GM18498 (cell line): Measurements from ENCODE around the gene B3GALT4.
"Not testable (repeated sequence)": the region's sequence is repeated elsewhere in the genome, so short reads cannot be mapped to it uniquely, and the experiment has no call there.

Source experiments
- ATAC-seq: cut with Tn5 transposase; IDR thresholded peaks from one replicate; pipeline ENCODE4 v1.9.1; 2021; ENCODE audit warnings: mild to moderate bottlenecking, moderate library complexity; ENCODE audit not compliant: unreplicated experiment

Gene B3GALT4

DNA sequence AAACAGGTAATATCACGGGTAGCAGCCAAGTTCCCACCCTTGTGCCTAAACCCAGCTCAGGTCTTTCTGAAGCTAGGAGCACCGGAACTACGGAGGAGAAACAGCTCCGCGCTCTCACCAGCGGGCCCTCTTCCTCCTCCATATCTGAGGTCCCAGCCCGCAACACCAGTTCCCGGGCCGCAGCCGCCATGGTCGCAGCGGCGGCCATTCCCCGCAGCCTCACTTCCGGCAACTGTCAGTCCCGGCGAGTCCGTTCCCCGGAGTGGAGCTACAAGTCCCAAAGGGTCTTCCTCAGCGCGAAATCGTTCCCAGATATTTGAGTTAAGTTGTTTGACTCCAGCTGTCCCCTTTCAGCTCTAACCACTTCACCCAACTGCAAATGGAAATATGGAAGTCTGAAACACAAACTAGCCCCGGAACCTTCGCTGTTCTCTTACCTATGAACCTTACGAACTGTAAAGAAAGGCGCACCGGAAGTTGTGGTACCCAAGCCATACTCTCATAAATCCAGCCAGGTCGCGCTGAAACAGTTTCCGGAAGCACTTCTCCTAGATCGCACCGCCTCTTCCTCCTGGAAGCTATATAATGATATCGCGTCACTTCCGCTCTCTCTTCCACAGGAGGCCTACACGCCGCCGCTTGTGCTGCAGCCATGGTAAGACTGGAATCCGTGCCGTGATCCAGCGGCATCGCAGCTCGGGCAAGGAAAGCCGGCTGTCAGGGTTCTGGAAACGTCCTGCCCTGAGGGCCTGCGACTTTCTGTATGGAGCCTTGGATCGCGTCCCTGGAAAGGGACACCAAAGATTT, 5.3 kb upstream of the B3GALT4 start, which contains the start of the genes RPS18 and VPS52:
TSS of gene RPS18 (plus strand) at position 608 of the 807 bp plus-strand sequence. CDS start at position 653, 45 bp downstream.
TSS of gene VPS52 (minus strand) at position 409 of the 807 bp plus-strand sequence. CDS start at position 208, 201 bp downstream.
- ATAC-seq: peak; percentile 83

DNA sequence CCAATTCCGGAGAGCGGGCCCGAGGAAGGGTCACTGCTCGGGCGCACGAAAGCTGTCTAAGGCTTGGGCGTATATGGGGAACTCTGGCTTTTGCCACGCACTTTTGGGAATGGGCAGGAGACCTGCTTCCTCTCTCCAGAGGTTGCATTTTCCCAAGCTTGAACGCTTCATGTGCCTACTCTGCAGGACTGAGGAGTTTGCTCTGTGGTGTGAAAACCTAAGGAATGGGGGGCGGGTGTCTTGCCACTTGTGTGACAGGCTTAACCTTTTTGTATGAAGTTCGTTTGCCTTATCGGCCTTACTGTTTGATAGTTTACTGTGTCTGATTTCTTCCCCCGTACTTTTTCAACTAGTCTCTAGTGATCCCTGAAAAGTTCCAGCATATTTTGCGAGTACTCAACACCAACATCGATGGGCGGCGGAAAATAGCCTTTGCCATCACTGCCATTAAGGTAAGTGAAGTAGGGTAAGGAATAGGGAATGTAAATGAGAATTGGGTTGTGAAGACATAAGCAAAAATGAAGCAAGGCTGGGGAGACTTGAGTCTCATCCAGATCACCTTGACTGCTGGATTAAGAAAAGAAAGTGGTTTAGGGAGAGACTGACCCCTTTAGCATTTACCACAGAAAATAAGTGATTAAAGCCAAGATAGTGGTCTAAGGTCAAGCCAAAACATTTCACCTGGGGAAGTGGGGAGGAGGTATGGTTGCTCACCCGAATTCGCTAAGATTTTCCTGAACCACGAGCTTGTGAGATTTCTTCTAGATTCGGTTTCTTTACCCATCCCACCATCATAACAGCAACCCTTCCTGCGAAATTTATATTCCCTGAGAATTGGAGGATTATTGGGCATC, 4.4 kb upstream of the B3GALT4 start:
- no peak for ATAC-seq

GRCh38 chr6:33273129-33273923, 3.6 kb upstream of the B3GALT4 start:
- no peak for ATAC-seq

DNA sequence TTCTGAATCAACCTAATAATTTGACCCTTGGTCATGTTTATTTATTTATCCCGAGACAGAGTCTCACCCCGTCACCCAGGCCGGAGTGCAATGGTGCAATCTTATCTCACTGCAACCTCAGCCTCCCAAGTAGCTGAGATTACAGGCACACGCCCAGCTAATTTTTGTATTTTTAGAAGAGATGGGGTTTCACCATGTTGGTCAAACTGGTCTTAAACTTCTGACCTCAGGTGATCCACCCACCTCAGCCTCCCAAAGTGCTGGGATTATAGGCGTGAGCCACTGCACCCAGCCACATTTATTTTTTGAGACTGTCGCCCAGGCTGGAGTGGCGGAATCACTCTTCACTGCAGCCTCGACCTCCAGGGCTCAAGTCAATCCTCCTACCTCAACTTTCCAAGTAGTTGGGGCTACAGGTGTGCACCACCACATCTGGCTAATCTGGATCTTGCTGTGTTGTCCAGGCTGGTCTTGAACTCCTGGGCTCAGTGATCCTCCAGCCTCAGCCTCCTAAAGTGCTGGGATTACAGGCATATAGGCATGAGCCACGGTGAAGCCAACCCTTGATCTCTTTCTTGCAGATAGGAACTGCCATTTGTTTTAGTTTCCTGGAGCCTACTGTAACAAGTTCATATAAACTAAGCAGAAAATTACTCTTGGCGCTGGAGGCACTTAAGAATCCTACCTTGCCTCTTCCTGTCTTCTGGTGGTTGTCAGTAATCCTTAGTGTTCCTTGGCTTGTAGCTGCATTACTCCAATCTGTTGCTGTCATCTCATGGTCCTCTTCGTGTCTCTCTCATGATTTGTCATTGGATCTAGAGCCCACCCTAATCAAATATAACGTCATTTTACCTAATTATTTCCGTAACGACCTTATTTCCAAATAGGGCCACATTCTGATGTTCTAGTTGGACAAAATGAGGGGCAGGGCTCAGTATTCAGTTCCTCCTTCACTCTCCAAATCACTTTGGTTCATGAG, 2.7 kb upstream of the B3GALT4 start:
- ATAC-seq: no peak

- not testable (repeated sequence) for ATAC-seq
Measured at GRCh38 chr6:33275795-33276580, 935 bp upstream of the B3GALT4 start.

DNA sequence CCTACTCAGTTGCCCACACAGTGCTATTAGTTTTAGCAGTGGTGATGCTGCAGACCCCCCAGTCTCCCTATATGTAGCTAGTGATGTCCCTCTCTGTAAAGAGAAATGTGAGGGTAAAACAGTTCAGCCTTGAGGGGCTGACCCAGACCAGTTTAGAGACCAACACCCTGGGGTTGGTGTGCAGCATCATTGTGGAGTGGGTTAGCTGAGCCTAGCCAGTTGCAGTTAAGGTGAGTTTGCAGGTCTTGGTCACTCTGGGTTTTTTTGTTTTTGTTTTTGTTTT, 401 bp upstream of the B3GALT4 start:
- no peak for ATAC-seq

DNA sequence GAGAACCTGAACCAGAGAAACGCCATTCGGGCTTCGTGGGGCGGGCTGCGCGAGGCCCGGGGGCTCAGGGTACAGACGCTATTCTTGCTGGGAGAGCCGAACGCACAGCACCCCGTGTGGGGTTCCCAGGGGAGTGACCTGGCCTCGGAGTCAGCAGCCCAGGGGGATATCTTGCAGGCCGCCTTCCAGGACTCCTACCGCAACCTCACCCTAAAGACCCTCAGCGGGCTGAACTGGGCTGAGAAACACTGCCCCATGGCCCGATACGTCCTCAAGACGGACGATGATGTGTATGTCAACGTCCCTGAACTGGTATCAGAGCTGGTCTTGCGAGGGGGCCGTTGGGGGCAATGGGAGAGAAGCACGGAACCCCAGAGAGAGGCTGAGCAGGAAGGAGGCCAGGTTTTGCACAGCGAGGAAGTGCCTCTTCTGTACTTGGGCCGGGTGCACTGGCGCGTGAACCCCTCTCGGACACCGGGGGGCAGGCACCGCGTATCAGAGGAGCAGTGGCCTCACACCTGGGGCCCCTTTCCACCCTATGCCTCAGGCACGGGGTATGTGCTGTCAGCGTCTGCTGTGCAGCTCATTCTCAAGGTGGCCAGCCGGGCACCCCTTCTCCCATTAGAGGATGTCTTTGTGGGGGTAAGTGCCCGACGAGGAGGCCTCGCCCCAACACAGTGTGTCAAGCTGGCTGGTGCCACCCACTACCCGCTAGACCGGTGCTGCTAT, 904 bp downstream of the B3GALT4 start:
- peak; percentile 14 for ATAC-seq

DNA sequence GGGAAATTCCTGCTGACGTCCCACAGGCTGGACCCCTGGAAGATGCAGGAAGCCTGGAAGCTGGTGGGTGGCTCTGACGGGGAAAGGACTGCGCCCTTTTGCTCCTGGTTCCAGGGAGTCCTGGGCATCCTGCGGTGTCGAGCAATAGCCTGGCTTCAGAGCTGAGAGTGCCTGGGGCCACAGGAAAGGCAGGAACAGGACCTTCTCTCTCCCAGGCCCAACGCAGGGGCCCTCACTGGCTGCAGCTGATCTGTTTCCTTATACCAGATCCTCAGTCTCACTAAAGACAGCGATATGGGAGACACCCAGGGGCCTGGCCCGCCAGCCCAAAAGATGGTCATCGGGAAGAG, 1.4 kb downstream of the B3GALT4 start:
- ATAC-seq: no peak

DNA sequence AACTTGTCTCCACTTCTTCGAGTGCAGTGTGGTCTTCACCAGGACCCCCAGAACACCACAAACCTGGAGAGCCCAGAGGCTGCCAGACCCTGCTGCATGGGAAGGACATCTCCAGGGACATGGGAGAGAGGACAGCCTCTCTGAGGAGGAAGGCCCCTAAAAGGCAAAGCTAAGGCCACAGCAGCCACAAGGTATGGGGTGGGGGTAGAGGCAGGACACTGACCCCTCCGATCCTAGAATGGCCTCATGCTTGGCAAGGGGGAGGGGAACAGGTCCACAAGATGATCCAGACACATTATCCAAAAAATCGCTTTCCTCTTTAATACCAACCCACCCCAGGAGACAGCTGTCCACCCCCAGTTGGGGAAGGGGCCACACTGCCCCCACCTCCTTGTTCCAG, 1.9 kb downstream of the B3GALT4 start:
- no peak for ATAC-seq

- no peak for ATAC-seq
Measured at GRCh38 chr6:33279257-33279695, 2.4 kb downstream of the B3GALT4 start.

DNA sequence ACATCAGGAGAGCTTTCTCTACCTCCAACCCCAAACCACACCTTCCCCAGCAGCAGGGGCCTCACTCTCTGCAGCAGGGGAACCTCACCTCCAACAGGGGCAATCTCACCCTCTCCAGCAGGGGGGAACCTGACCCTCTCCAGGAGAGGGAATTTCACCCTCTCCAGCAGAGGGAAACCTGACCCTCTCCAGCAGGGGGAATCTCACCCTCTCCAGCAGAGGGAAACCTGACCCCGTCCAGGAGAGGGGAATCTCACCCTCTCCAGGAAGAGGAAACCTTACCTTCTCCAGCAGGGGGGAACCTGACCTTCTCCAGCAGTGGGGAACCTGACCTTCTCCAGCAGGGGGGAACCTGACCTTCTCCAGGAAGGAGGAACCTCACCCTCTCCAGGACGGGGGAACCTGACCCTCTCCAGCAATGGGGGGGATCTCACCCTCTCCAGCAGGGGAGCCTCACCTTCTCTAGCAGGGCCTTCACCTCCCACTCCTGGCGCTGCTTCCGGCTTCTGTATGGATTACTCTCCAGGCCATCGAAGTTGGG, 3.1 kb downstream of the B3GALT4 start:
- no peak for ATAC-seq

DNA sequence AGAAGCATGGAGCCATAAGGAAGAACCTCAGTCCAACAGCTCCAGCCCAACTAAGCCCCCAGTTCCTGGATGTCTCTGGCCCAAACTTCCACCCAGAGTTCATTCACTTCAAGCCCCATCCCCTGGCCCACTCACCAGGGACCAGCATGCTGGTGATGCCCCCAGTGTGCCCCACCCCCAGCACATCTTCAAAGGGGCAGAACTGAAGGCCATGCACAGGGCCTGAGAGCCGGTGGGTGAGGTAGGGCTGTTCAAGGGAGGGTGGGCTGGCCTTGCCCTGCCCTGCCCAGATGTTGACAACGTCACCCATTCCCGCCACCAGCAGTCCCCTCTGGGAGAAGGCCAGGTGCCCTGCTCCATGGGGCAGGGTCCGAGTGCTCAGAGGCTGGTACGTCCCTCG, 3.6 kb downstream of the B3GALT4 start:
- ATAC-seq: no peak

DNA sequence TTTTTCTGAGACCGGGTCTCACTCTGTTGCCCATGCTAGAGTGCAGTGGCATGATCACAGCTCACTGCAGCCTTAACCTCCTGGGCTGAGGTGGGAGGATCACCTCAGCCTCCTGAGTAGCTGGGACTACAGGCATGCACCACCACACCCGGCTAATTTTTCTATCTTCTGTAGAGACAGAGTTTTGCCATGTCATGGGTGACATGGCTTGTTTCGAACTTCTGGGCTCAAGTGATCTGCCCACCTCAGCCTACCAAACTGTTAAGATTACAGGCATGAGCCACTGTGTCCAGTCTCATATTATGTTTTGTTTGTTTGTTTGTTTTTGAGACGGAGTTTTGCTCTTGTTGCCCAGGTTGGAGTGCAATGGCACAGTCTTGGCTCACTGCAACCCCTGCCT, 8.3 kb downstream of the B3GALT4 start:
- ATAC-seq: not testable (repeated sequence)

DNA sequence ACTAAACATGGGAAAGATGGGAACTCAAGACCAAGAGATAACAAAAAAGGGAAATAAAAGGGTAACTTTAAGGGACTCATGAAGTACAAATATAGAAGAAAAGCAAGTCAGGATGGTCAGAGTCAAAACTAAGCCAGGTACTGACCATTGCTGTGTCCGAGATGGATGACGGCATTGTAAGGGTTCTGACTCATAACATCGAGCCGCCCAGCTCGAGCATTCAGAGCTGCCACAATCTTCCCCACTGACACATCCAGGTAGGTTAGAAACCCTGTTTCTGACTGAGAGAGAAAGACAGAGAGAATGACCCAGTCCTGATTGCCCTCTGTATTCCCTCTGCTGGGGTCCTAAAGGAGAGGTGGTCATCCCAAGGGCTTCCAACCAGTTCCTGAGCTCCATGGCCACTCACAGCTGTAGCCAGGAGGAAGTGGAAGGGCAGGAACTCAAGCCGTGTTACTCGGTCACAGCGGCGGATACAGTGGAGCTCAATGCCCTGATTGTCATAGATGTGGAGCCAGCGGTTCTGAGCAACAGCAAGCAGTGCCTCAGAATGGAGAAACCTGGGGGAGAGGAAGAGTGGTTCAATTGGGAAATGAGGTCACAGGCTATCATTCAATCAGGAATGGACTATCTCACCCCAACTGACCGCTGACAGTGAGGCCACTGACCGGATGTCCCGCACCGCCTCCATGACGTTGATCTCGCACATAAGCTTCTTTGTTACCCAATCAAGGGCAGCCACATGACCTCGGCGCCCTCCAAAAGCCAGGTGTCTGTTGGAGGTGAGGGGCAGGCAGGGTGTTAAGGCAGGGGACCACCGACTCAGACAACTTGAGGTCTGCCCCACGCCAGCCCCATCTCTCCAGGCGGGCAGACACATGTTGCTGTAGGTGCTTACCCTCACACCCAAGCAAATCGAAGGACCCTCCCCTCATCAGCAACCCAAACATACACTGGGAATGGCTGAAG, 10.3 kb downstream of the B3GALT4 start:
- no peak for ATAC-seq

GRCh38 chr6:33288141-33288920, 11.4 kb downstream of the B3GALT4 start:
- ATAC-seq: no peak
